Measurements from ENCODE around the gene TIMP2.

DNA sequence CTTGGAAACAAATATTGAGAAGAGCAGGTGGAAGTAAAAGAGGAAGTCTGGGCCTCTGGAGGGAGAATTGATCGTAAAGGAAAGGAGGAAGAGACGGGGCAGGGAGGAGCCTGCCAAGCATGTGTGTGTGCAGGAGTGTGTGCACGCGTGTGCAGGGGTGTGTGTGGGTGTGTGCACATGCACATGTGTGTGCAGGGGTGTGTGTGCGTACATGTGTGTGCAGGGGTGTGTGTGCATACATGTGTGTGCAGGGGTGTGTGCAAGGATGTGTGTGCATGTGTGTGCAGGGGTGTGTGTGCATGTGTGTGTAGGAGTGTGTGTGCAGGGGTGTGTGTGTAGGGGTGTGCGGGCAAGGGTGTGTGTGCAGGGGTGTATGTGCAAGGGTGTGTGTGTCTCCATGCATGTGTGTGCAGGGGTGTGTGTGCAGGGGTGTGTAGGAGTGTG is 32.2 kb downstream of the TIMP2 start:
- TF ChIP-seq, protein P1, sequence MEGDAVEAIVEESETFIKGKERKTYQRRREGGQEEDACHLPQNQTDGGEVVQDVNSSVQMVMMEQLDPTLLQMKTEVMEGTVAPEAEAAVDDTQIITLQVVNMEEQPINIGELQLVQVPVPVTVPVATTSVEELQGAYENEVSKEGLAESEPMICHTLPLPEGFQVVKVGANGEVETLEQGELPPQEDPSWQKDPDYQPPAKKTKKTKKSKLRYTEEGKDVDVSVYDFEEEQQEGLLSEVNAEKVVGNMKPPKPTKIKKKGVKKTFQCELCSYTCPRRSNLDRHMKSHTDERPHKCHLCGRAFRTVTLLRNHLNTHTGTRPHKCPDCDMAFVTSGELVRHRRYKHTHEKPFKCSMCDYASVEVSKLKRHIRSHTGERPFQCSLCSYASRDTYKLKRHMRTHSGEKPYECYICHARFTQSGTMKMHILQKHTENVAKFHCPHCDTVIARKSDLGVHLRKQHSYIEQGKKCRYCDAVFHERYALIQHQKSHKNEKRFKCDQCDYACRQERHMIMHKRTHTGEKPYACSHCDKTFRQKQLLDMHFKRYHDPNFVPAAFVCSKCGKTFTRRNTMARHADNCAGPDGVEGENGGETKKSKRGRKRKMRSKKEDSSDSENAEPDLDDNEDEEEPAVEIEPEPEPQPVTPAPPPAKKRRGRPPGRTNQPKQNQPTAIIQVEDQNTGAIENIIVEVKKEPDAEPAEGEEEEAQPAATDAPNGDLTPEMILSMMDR (IDR thresholded peaks at IDR 0.05 in 4 of 5, conservative IDR thresholded peaks at IDR 0.05 in 1 of 5) = no peak
- TF ChIP-seq POLR2A (IDR thresholded peaks at IDR 0.05) = no peak
